T-helper 1 cell (primary cell): ENCODE measurements around the gene DIO2.

ENCODE experiments used
- DNase-seq, 5 donors: peaks; one replicate each; pipeline ENCODE4 v3.0.0-alpha.2; 2012 to 2020

DIO2 gene

DNA sequence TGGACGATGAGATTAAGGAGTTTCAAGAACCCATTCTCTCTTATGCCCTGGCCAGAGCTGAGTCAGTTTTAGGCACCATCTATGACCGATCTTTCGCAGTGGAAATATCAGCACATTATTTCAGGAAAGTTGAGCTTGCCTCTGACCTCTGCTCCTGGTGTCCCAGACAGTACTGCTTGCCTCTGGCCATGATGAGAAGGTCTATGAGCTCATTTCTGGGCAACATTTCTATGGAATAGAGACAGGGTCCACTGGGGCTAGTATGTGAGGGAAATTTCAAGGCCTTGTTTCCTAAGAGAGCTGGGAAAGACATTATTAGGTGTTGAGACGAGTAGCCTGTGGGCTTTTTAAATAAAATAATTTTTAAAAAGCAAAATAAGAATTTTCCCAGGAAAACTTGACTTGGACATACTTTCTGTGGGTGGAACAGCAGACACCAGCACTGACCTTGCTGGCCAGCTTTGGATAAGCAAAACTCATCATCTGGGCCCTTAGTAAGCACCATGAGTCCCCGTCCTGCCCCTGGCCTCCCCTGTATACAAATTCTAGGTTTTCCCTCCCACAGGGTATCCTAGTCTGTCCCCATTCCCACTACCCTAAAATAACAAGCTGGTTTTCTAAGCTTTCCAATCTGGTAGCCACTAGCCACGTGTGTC is 43.4 kb downstream of the DIO2 start:
- no peak for DNase-seq

- no peak for DNase-seq
Observed at GRCh38 chr14:80164991-80165721, 46.1 kb downstream of the DIO2 start.

- no peak for DNase-seq
Observed at GRCh38 chr14:80152763-80153162, 58.5 kb downstream of the DIO2 start.

GRCh38 chr14:80152166-80152565 is 59.1 kb downstream of the DIO2 start:
- DNase-seq = no peak

GRCh38 chr14:80150301-80150700 is 61.0 kb downstream of the DIO2 start:
- DNase-seq = no peak
